GM13977 (cell line): ENCODE data around the gene KIF1A.

Source experiments
- DNase-seq: peaks from one replicate; pipeline ENCODE4 v3.0.0; 2012; ENCODE audit warnings: low spot score
- in situ Hi-C: fragments of 300-500 bp; cut with MboI; formaldehyde crosslinking; loops from one replicate; pipeline ENCODE4 v1.12.0; 2022; ENCODE audit warnings: low sequenced_read_pairs, low pct_unique_long_range_greater_than_20kb, mixed read lengths, inconsistent platforms; ENCODE audit not compliant: unreplicated experiment
- TF ChIP-seq, protein P1 (sequence below): IDR thresholded peaks from 2 replicates; pipeline ENCODE4 v1.5.1; 2012; ENCODE audit warnings: mild to moderate bottlenecking, control low read depth; ENCODE audit not compliant: insufficient read depth; ENCODE audit errors: extremely low read depth, missing control alignments

KIF1A gene

DNA sequence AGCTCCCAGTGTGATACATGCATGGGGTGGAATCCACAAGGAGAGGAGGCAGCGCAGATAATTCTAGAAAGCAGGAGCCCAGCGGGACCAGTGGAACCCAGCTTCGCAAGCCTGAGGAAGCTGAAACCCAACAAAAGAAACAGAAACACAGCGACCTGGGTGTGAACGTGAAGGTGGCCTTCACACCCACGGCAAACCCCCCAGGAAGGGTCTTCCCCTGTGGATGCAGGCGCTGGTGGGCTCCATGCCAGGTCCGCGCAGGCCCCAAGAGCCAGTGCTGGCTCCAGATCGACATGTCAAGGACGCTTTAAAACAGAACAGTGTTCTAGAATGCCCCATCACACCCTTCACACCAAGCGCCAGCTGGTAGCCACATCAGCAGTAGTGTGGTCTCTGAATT is 22.1 kb downstream of the KIF1A start:
- no peak for DNase-seq
- TF ChIP-seq, protein P1, sequence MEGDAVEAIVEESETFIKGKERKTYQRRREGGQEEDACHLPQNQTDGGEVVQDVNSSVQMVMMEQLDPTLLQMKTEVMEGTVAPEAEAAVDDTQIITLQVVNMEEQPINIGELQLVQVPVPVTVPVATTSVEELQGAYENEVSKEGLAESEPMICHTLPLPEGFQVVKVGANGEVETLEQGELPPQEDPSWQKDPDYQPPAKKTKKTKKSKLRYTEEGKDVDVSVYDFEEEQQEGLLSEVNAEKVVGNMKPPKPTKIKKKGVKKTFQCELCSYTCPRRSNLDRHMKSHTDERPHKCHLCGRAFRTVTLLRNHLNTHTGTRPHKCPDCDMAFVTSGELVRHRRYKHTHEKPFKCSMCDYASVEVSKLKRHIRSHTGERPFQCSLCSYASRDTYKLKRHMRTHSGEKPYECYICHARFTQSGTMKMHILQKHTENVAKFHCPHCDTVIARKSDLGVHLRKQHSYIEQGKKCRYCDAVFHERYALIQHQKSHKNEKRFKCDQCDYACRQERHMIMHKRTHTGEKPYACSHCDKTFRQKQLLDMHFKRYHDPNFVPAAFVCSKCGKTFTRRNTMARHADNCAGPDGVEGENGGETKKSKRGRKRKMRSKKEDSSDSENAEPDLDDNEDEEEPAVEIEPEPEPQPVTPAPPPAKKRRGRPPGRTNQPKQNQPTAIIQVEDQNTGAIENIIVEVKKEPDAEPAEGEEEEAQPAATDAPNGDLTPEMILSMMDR: no peak
- in situ Hi-C loops: no loop called here

DNA sequence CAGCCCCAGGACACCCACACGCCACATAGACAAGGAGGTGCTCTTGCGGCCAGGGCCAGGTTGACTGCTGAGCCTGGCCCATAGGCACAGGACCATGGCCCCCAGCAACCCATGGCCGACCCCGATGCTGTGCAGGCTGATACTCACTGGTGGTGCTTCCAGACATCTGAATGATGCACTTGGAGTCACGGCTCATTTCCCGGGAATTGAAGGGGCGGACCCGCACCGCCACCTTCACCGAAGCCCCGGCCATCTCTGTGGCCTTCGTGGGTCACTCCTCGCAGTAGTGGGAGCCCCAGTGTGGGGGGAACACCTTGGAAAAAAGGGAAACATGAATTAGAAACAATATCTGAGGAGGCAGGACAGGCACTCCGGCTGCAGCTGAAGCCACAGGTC is 22.5 kb downstream of the KIF1A start:
- TF ChIP-seq, protein P1: no peak
- DNase-seq: no peak
- in situ Hi-C loops: no loop called here

DNA sequence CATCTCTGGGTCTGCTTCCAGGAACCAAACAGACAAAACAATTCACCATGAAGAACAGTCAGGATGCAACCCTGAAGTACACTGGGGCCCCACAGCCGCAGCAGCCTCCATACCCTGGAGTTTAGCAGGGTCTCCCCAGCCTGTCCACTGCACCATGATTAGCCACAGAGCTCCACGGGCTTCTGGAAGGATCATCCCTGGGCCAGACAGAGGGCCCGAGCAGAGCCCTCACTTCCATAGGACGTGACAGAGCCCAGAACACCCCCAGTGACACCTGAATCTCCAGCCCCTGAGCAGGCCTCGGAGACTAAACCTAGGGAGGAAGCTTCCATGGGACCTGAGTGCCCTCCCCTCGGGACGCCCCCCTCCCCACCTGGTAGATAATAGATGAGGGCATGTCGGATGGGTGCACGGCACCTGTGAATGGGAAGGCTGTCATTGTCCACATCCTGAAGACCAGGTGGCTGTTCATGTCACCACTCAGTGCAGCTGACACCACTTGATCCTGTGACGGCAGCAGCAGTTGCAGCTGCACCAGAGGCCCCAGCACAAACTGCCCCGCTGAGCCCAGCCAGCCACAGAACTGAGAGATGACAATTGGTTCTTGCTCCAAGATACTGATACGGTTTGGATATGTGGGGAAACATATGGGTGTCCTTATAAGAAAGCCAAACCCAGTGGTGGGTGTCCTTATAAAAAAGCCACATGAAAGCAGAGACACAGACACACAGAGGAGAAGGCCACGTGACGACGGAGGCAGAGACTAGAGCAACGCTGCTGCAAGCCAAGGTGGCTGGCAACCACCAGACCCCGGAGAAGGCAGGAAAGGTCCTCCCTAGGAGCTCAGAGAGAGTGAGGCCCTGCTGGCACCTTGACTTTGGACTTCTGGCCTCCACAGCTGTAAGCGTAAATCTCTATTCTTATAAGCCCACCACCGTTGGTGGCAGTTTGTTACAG is 23.2 kb downstream of the KIF1A start:
- TF ChIP-seq, protein P1: no peak
- in situ Hi-C loops: no loop called here
- DNase-seq: no peak

DNA sequence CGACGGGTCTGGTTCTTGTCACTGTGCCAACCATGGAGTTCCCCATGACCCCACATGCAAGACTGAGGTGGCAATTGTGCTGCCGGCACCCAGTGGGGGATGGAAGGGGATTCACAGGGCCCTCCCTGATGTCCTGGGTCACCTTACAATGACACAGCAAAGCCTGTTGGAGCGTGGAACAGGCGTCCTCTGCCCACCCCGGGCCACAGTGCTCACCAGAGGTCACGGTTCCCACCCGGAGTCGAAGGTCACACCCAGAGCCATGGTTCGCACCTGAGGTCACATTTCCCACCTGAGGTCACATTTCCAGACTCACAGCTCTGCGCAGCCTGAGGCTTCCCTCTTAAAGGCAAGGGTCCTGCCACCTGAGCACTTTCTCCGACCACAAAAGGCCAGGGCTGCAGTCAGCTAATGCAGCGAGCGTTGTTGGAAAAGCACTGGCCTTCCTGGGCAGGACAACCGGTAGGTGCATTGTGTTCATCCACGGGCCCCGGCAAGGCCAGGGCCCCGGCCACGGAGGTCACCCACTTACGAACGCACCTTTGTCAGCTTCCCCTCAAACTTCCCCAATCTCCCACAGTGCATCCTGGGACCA is 24.0 kb downstream of the KIF1A start:
- DNase-seq: no peak
- in situ Hi-C loops: no loop called here
- TF ChIP-seq, protein P1: no peak

DNA sequence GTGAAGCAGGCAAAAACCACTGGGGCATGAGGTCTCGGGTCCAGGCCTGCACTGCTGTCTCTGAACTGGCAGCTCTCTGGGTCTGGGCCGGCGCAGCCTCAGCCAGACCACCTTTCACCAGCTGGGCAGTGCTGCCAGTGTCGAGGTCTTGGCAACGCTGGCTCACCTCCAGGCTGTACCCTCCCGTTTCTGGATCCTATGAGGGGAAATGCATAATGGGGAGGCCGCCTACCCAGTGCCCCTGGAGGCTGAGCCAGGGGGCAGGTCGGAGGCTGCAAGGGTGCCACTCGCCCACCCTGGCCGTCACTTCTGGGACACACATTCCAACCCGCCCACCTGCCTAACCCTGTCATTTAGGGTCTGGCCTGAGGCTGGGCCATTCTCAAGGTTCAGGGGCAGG is 24.6 kb downstream of the KIF1A start:
- TF ChIP-seq, protein P1: no peak
- DNase-seq: no peak
- in situ Hi-C loops: no loop called here

DNA sequence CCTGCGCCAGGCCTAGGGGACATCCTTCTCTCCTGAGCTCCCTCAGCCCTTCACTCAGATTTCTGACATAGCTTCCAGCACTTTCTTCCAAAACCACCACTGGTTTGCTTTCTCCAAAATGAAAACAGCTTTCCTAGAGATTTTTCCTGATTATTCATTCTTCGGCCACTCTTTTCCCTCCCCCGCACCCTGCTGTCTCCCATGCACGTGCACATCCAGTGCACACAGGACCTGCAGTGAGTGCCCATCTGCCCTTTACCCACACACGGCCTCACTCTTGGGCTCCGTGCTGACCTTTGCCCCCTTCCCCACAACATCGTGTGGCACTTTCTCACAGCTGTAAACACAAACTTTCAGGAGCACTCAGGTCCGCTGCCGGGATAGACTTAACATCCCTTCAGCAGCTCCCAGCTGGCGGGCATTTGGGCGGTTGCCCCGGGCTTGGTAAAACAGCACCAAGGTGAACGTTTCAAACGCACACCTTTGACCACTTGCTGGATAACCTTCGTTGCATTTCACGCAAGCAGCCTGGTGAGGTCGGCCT is 25.8 kb downstream of the KIF1A start:
- in situ Hi-C loops: no loop called here

More for the DNA sequence above, 25.8 kb downstream of the KIF1A start:
- TF ChIP-seq, protein P1: no peak
- DNase-seq: no peak
